ENCODE results near the gene DYSF. TPM values are rescaled to one million over a fixed set of nuclear protein-coding genes. Genes with fewer than 3 reads are reported as not detected.

Gene DYSF
- total RNA-seq, 3 donors from 2014 or later: 2.0 to 19.4 (median 6.8) TPM

GRCh38 chr2:71692621-71693277 is 239.4 kb downstream of the DYSF start:
- TF ChIP-seq CTCF (IDR thresholded peaks at IDR 0.05): no peak
- ATAC-seq: no peak
- Histone ChIP-seq H3K9me3 (no peaks in the 10 kb centered on the region), H3K4me3 (no peak overlapping the region), H3K36me3 (ENCODE audit: low read depth) (no peaks in the 10 kb centered on the region), H3K4me1 (ENCODE audit: low read depth) (no peaks in the 10 kb centered on the region)
- DNase-seq: no peak
- intact Hi-C loops (cut with DNase I, micrococcal nuclease): no loop called here

- H3K9me3 ChIP-seq: no peaks in the 10 kb centered on the region
- DNase-seq: peak in 1 of 3 donors; percentile 17
- intact Hi-C loops (cut with DNase I, micrococcal nuclease): no loop called here
- no peak for ATAC-seq
- H3K4me1 ChIP-seq (ENCODE audit: low read depth): no peaks in the 10 kb centered on the region
- TF ChIP-seq CTCF (IDR thresholded peaks at IDR 0.05): no peak
- no peak overlapping the region for H3K4me3 ChIP-seq
- H3K36me3 ChIP-seq (ENCODE audit: low read depth): no peaks in the 10 kb centered on the region
Observed at GRCh38 chr2:71693286-71694270, 240.2 kb downstream of the DYSF start.

GRCh38 chr2:71694501-71695234 is 241.3 kb downstream of the DYSF start:
- intact Hi-C loops (cut with DNase I, micrococcal nuclease): no loop called here
- no peak for DNase-seq
- no peak overlapping the region for H3K4me3 ChIP-seq

GRCh38 chr2:71695235-71696120 is 242.1 kb downstream of the DYSF start:
- ATAC-seq (no peak), DNase-seq (no peak)
- no peaks in the 10 kb centered on the region for H3K9me3 ChIP-seq
- H3K4me3 ChIP-seq: no peak overlapping the region
- intact Hi-C loops (cut with DNase I, micrococcal nuclease): no loop called here
- H3K36me3 ChIP-seq (ENCODE audit: low read depth): no peaks in the 10 kb centered on the region
- H3K4me1 ChIP-seq (ENCODE audit: low read depth): no peaks in the 10 kb centered on the region
- TF ChIP-seq CTCF (IDR thresholded peaks at IDR 0.05): no peak

More at GRCh38 chr2:71694501-71695234, 241.3 kb downstream of the DYSF start:
- Histone ChIP-seq H3K36me3 (ENCODE audit: low read depth) (no peaks in the 10 kb centered on the region), H3K4me1 (ENCODE audit: low read depth) (no peaks in the 10 kb centered on the region), H3K9me3 (no peaks in the 10 kb centered on the region)
- no peak for TF ChIP-seq CTCF (IDR thresholded peaks at IDR 0.05)
- no peak for ATAC-seq

GRCh38 chr2:71696381-71696780 is 243.0 kb downstream of the DYSF start:
- no peak for ATAC-seq
- TF ChIP-seq CTCF (IDR thresholded peaks at IDR 0.05): no peak
- Histone ChIP-seq H3K4me3 (no peak overlapping the region), H3K36me3 (ENCODE audit: low read depth) (no peaks in the 10 kb centered on the region), H3K9me3 (no peaks in the 10 kb centered on the region), H3K4me1 (ENCODE audit: low read depth) (no peaks in the 10 kb centered on the region)
- no peak for DNase-seq
- intact Hi-C loops (cut with DNase I, micrococcal nuclease): no loop called here

Measured in mucosa of descending colon (tissue), 3 donors.